GM18505 (cell line): ENCODE results near the gene NEURL1B.

Experiments used
- ATAC-seq: cut with Tn5 transposase; IDR thresholded peaks from one replicate; pipeline ENCODE4 v1.9.1; 2021; ENCODE audit not compliant: unreplicated experiment
- POLR2A ChIP-seq: IDR thresholded peaks from 4 replicates; pipeline ENCODE4 v1.6.1; 2011; ENCODE audit warnings: borderline replicate concordance; ENCODE audit not compliant: insufficient read depth, insufficient read length; ENCODE audit errors: extremely low read depth

The NEURL1B gene

GRCh38 chr5:172640822-172641358, at the start of gene NEURL1B:
NEURL1B (plus strand) TSS chr5:172641263; CDS start chr5:172641407, 144 bp downstream.
- no peak for TF ChIP-seq POLR2A
- ATAC-seq, result no peak

- no peak for ATAC-seq
- TF ChIP-seq POLR2A, result no peak
Observed at GRCh38 chr5:172591636-172592035, 49.4 kb upstream of the NEURL1B start.

GRCh38 chr5:172592881-172593280, 48.2 kb upstream of the NEURL1B start:
- no peak for TF ChIP-seq POLR2A
- ATAC-seq, result no peak

- TF ChIP-seq POLR2A, result no peak
- ATAC-seq, result no peak
Observed at GRCh38 chr5:172593306-172593705, 47.8 kb upstream of the NEURL1B start.

- ATAC-seq, result no peak
- TF ChIP-seq POLR2A, result no peak
Observed at GRCh38 chr5:172593721-172594235, 47.3 kb upstream of the NEURL1B start.

- ATAC-seq, result no peak
- no peak for TF ChIP-seq POLR2A
Observed at GRCh38 chr5:172594431-172594830, 46.6 kb upstream of the NEURL1B start.

- TF ChIP-seq POLR2A, result no peak
- no peak for ATAC-seq
Observed at GRCh38 chr5:172594867-172595466, 46.1 kb upstream of the NEURL1B start.

- no peak for ATAC-seq
- TF ChIP-seq POLR2A, result no peak
Observed at GRCh38 chr5:172595596-172596455, 45.2 kb upstream of the NEURL1B start.

GRCh38 chr5:172596638-172597231, 44.3 kb upstream of the NEURL1B start:
- no peak for TF ChIP-seq POLR2A
- no peak for ATAC-seq

- TF ChIP-seq POLR2A, result no peak
- no peak for ATAC-seq
Observed at GRCh38 chr5:172597755-172598155, 43.3 kb upstream of the NEURL1B start.

- TF ChIP-seq POLR2A, result no peak
- ATAC-seq, result no peak
Observed at GRCh38 chr5:172598251-172599203, 42.5 kb upstream of the NEURL1B start.

GRCh38 chr5:172599204-172599567, 41.9 kb upstream of the NEURL1B start:
- ATAC-seq, result no peak

More at GRCh38 chr5:172599204-172599567, 41.9 kb upstream of the NEURL1B start:
- no peak for TF ChIP-seq POLR2A
